Measurements from ENCODE around the gene SLC50A1. TPM values are rescaled to one million over a fixed set of nuclear protein-coding genes. Genes with fewer than 3 reads are reported as not detected.

SLC50A1 gene
- total RNA-seq, 6 experiments from 2014 or later, result 23.5 to 36.4 (median 29.5) TPM

DNA sequence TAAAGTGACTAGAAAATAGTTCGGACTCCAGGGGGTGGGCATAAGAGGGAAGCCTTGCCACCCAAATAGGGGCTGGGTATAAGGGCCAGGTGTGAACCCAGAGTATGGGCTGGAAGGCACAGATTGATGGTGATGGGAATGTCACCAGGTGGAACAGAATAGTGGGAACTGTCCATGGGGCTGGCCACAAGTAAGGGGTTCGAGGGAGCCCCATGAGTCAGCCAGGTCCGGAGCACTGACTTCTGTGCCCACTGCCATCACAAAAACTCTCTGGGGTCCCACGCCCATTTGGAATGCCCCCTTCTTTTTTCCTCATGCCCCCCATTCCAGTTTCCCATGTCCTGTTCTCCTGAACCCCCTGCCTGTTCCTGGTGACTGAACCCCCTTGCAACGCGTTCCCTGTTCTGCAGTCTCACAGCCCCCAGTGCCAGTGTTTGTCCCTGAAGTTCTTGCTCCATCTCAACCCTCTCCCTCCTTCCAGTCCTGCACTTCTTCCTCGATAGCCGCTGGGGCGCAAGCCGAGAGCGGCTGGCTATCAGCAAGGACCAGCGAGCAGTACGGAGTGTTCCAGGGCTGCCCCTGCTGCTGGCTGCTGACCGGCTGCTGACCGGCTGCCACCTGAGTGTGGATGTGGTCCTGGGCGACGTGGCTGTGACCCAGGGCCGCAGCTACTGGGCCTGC, 45.9 kb downstream of the SLC50A1 start:
- no peak for DNase-seq
- TF ChIP-seq, protein P1, sequence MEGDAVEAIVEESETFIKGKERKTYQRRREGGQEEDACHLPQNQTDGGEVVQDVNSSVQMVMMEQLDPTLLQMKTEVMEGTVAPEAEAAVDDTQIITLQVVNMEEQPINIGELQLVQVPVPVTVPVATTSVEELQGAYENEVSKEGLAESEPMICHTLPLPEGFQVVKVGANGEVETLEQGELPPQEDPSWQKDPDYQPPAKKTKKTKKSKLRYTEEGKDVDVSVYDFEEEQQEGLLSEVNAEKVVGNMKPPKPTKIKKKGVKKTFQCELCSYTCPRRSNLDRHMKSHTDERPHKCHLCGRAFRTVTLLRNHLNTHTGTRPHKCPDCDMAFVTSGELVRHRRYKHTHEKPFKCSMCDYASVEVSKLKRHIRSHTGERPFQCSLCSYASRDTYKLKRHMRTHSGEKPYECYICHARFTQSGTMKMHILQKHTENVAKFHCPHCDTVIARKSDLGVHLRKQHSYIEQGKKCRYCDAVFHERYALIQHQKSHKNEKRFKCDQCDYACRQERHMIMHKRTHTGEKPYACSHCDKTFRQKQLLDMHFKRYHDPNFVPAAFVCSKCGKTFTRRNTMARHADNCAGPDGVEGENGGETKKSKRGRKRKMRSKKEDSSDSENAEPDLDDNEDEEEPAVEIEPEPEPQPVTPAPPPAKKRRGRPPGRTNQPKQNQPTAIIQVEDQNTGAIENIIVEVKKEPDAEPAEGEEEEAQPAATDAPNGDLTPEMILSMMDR (IDR thresholded peaks at IDR 0.05), result no peak
- peaks cover 4% of the 10 kb centered on the region for H3K4me1 Mint-ChIP-seq (ENCODE audit: low read depth)
- H3K27ac Mint-ChIP-seq, result no peak overlapping the region
- H3K36me3 Mint-ChIP-seq (ENCODE audit: low read depth), result peaks cover 4% of the 10 kb centered on the region; the same call in 1 of the 2 replicates
- no peak overlapping the region for H3K4me3 Mint-ChIP-seq
- no peaks in the 10 kb centered on the region for H3K9me3 Mint-ChIP-seq
- no peaks in the 10 kb centered on the region; the same call in 1 of the 2 replicates for H3K27me3 Mint-ChIP-seq (ENCODE audit: insufficient read depth)

DNA sequence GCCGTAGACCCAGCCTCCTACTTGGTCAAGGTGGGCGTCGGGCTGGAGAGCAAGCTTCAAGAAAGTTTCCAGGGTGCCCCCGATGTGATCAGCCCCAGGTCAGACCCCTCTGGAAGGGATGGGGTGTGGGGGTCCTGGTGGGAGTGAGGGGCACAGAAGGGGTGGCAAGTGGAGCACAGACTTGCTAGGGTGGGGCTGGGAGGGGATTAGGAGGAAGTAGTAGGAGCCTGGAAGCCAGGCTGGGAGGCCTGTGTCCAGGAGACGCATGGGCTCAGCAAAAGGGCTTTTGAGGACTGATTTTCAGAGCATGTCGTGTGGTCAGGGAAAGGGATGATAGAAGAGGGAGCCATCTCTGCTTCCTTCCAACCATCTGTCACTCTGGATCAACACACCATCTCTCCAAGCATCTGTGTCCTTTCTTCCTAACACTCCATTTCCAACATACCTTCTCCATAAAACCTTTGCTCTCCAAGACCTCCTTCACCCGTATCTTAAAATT, 46.4 kb downstream of the SLC50A1 start:
- Mint-ChIP-seq H3K9me3 (no peaks in the 10 kb centered on the region), H3K27ac (no peak overlapping the region), H3K27me3 (ENCODE audit: insufficient read depth) (no peaks in the 10 kb centered on the region; the same call in 1 of the 2 replicates), H3K4me1 (ENCODE audit: low read depth) (0 out of 2 replicates have a peak, but pooled peaks cover 6% of the 10 kb centered on the region), H3K36me3 (ENCODE audit: low read depth) (peaks cover 4% of the 10 kb centered on the region; the same call in 1 of the 2 replicates), H3K4me3 (no peak overlapping the region)
- DNase-seq, result no peak
- TF ChIP-seq, protein P1 (IDR thresholded peaks at IDR 0.05), result no peak

DNA sequence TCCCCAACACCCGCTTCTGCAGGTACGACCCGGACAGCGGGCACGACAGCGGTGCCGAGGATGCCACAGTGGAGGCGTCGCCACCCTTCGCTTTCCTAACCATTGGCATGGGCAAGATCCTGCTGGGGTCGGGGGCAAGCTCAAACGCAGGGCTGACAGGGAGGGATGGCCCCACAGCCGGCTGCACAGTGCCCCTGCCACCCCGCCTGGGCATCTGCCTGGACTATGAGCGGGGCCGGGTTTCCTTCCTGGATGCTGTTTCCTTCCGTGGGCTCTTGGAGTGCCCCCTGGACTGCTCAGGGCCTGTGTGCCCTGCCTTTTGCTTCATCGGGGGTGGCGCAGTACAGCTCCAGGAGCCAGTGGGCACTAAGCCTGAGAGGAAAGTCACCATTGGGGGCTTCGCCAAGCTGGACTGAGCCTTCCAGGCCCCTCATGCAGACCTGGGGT, 48.1 kb downstream of the SLC50A1 start:
- TF ChIP-seq, protein P1 (IDR thresholded peaks at IDR 0.05), result no peak

DNA sequence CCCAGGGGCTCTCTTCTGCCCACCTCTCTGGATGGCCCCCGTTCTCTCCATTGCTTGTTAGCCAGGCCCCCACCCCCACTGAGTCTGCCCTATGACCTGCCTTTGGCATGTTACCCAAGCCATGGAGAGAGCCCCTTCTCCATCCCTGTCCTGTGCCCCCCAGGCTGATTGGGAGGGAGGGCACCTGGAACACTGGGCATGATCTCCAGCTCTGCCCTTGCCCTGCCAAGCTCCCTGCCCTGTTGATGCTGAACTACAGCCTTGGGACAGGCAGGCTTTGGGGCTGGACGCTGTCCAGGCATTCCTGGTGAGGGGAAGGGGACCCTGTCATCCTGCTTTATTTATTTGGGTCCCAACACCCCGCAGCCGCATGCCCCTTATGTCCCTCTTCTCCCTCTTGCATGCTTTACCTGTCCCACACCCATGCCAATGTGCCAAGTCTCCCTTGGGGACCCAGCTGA, 48.7 kb downstream of the SLC50A1 start:
- H3K4me1 Mint-ChIP-seq (ENCODE audit: low read depth), result 0 out of 2 replicates have a peak, but pooled peaks cover 7% of the 10 kb centered on the region
- no peak overlapping the region for H3K4me3 Mint-ChIP-seq
- no peak for DNase-seq
- no peaks in the 10 kb centered on the region; the same call in 1 of the 2 replicates for H3K27me3 Mint-ChIP-seq (ENCODE audit: insufficient read depth)
- H3K36me3 Mint-ChIP-seq (ENCODE audit: low read depth), result peaks cover 5% of the 10 kb centered on the region; the same call in 1 of the 2 replicates
- no peak overlapping the region for H3K27ac Mint-ChIP-seq
- TF ChIP-seq, protein P1 (IDR thresholded peaks at IDR 0.05), result no peak
- H3K9me3 Mint-ChIP-seq, result no peaks in the 10 kb centered on the region

More for the DNA sequence above, 48.1 kb downstream of the SLC50A1 start:
- Mint-ChIP-seq H3K4me3 (no peak overlapping the region), H3K36me3 (ENCODE audit: low read depth) (peaks cover 8% of the 10 kb centered on the region; the same call in 1 of the 2 replicates), H3K4me1 (ENCODE audit: low read depth) (0 out of 2 replicates have a peak, but pooled peaks cover 7% of the 10 kb centered on the region), H3K27ac (no peak overlapping the region), H3K27me3 (ENCODE audit: insufficient read depth) (no peaks in the 10 kb centered on the region; the same call in 1 of the 2 replicates), H3K9me3 (no peaks in the 10 kb centered on the region)
- no peak for DNase-seq

DNA sequence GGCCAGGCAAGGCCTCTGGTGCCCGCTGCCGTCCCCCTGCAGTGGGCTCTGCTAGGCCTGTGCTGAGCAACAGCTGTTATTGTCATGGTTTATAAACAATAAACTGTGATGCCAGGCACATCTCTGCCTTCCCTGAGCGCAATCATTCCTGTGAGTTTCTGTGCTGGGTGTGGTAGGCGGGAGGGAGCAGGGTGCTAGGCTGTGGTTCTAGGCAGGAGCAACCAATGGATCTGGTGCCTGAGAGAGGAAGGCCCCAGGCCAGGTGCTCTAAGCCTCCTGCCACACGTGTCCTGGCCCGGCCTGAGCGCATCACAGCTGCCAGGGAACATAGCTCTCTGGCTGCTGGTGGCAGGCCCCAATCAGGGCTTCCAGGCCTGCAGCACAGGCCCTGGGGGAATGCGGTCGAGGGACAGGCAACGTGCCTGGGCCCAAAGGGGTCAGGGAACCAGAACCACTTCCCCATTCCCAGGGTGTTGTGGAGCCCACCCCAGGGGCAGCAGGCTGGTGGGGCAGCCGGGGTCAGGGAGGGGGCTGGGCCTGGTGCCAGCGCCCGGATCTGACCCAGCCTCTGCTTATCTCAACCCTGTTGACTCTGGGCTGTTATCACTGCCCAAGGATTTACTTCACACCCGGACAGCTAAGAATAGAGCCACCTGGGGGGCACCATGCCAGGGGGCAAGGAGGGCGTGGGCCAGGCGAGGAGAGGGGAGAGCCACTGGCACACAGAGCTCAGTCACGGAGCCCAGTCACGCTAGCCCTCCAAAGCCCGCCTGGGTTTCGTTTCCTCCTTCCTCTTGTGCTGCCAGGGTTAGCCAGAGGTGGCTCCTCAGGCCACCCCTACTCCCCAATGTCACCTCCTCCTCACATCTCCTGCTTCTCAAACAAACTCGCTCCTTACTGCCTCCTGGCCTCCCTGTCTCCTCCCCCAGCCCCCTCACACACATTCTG, 49.5 kb downstream of the SLC50A1 start:
- Mint-ChIP-seq H3K27ac (no peak overlapping the region), H3K36me3 (ENCODE audit: low read depth) (peaks cover 5% of the 10 kb centered on the region; the same call in 1 of the 2 replicates), H3K4me3 (no peak overlapping the region), H3K4me1 (ENCODE audit: low read depth) (0 out of 2 replicates have a peak, but pooled peaks cover 7% of the 10 kb centered on the region), H3K27me3 (ENCODE audit: insufficient read depth) (no peaks in the 10 kb centered on the region; the same call in 1 of the 2 replicates), H3K9me3 (no peaks in the 10 kb centered on the region)
- no peak for DNase-seq
- TF ChIP-seq, protein P1 (IDR thresholded peaks at IDR 0.05), result no peak

Data from HFFc6 (cell line).